ENCODE data around the gene SHISA2. TPM values are rescaled to one million over a fixed set of nuclear protein-coding genes. Genes with fewer than 3 reads are reported as not detected.

The SHISA2 gene
- total RNA-seq, 1 experiment from 2014 or later, result 1.2 TPM

GRCh38 chr13:26061256-26061655, 9.4 kb upstream of the SHISA2 start:
- H3K4me3 Mint-ChIP-seq (ENCODE audit: unreplicated experiment), result no peak overlapping the region
- TF ChIP-seq CTCF (IDR thresholded peaks at IDR 0.05; ENCODE audit: unreplicated experiment), result no peak
- ChIA-PET POLR2A (no interaction called here), CTCF (interaction anchor here (0.5 to 5.5 kb wide), 8 partner anchors 21 to 1035 kb away, joined by 3 to 46 read pairs (median 3); no protein-coding TSS in a partner anchor)
- no peak for DNase-seq (ENCODE audit: unreplicated experiment)
- H3K36me3 Mint-ChIP-seq (ENCODE audit: insufficient read depth, unreplicated experiment), result no peaks in the 10 kb centered on the region
- H3K27ac Mint-ChIP-seq (ENCODE audit: low read depth, unreplicated experiment), result no peak overlapping the region
- intact Hi-C loops (cut with micrococcal nuclease), result loop anchor here (10.0 kb wide), 1 partner anchor 156 kb away; no protein-coding TSS in a partner anchor
- no peaks in the 10 kb centered on the region for H3K27me3 Mint-ChIP-seq (ENCODE audit: insufficient read depth, unreplicated experiment)
- H3K9me3 Mint-ChIP-seq (ENCODE audit: unreplicated experiment), result no peaks in the 10 kb centered on the region
- peaks cover 13% of the 10 kb centered on the region for H3K4me1 Mint-ChIP-seq (ENCODE audit: insufficient read depth, unreplicated experiment)
- BruUV-seq (replicated peaks), result no TSS peak

- Mint-ChIP-seq H3K9me3 (ENCODE audit: unreplicated experiment) (no peaks in the 10 kb centered on the region), H3K27ac (ENCODE audit: low read depth, unreplicated experiment) (no peak overlapping the region), H3K4me1 (ENCODE audit: insufficient read depth, unreplicated experiment) (peaks cover 13% of the 10 kb centered on the region), H3K27me3 (ENCODE audit: insufficient read depth, unreplicated experiment) (no peaks in the 10 kb centered on the region), H3K4me3 (ENCODE audit: unreplicated experiment) (no peak overlapping the region), H3K36me3 (ENCODE audit: insufficient read depth, unreplicated experiment) (no peaks in the 10 kb centered on the region)
- POLR2A ChIA-PET, result interaction anchor here (0.6 kb wide), 1 partner anchor 678 kb away, joined by 3 read pairs; no protein-coding TSS in a partner anchor
- no peak for DNase-seq (ENCODE audit: unreplicated experiment)
- no peak for TF ChIP-seq CTCF (IDR thresholded peaks at IDR 0.05; ENCODE audit: unreplicated experiment)
- CTCF ChIA-PET, result interaction anchor here (0.8 to 5.5 kb wide), 3 partner anchors 231 to 489 kb away, joined by 3 to 46 read pairs (median 3); no protein-coding TSS in a partner anchor
- intact Hi-C loops (cut with micrococcal nuclease), result loop anchor here (10.0 kb wide), 1 partner anchor 156 kb away; no protein-coding TSS in a partner anchor
- no TSS peak for BruUV-seq (replicated peaks)
Measured at GRCh38 chr13:26060357-26060756, 8.5 kb upstream of the SHISA2 start.

- BruUV-seq (replicated peaks), result no TSS peak
- Mint-ChIP-seq H3K36me3 (ENCODE audit: insufficient read depth, unreplicated experiment) (no peaks in the 10 kb centered on the region), H3K27me3 (ENCODE audit: insufficient read depth, unreplicated experiment) (no peaks in the 10 kb centered on the region), H3K27ac (ENCODE audit: low read depth, unreplicated experiment) (no peak overlapping the region), H3K9me3 (ENCODE audit: unreplicated experiment) (no peaks in the 10 kb centered on the region), H3K4me1 (ENCODE audit: insufficient read depth, unreplicated experiment) (peaks cover 13% of the 10 kb centered on the region), H3K4me3 (ENCODE audit: unreplicated experiment) (no peak overlapping the region)
- TF ChIP-seq CTCF (IDR thresholded peaks at IDR 0.05; ENCODE audit: unreplicated experiment), result no peak
- intact Hi-C loops (cut with micrococcal nuclease), result no loop called here
- DNase-seq (ENCODE audit: unreplicated experiment), result no peak
- CTCF ChIA-PET, result interaction anchor here (0.6 to 1.6 kb wide), 4 partner anchors 9 to 544 kb away, joined by 3 to 7 read pairs (median 3); no protein-coding TSS in a partner anchor
- POLR2A ChIA-PET, result no interaction called here
Measured at GRCh38 chr13:26058704-26059103, 6.9 kb upstream of the SHISA2 start.

GRCh38 chr13:26054896-26055295, 3.1 kb upstream of the SHISA2 start:
- no peaks in the 10 kb centered on the region for H3K36me3 Mint-ChIP-seq (ENCODE audit: insufficient read depth, unreplicated experiment)
- no peaks in the 10 kb centered on the region for H3K9me3 Mint-ChIP-seq (ENCODE audit: unreplicated experiment)
- CTCF ChIA-PET, result no interaction called here
- intact Hi-C loops (cut with micrococcal nuclease), result no loop called here
- POLR2A ChIA-PET, result no interaction called here
- TF ChIP-seq CTCF (IDR thresholded peaks at IDR 0.05; ENCODE audit: unreplicated experiment), result no peak
- H3K4me3 Mint-ChIP-seq (ENCODE audit: unreplicated experiment), result no peak overlapping the region
- no peak overlapping the region for H3K27ac Mint-ChIP-seq (ENCODE audit: low read depth, unreplicated experiment)
- no TSS peak for BruUV-seq (replicated peaks)
- H3K27me3 Mint-ChIP-seq (ENCODE audit: insufficient read depth, unreplicated experiment), result no peaks in the 10 kb centered on the region
- H3K4me1 Mint-ChIP-seq (ENCODE audit: insufficient read depth, unreplicated experiment), result no peaks in the 10 kb centered on the region
- no peak for DNase-seq (ENCODE audit: unreplicated experiment)

Measured in MCF 10A (cell line).